Testis (tissue), 2 donors: ENCODE measurements around the gene LYSMD4.

Experiments
- POLR2A ChIP-seq: fragments of 450-650 bp; IDR thresholded peaks from one replicate; pipeline ENCODE4 v1.6.1; 2017; ENCODE audit warnings: antibody characterized with exemption, mild to moderate bottlenecking, moderate library complexity
- TF ChIP-seq, protein P1 (sequence below), 3 experiments: fragments of 450-650 bp in 2 of 3; fragments of 200-600 bp in 1 of 3; sonication (generic) in 1 of 3; IDR thresholded peaks; one replicate each; pipeline ENCODE4 v1.5.1; 2016 to 2019; ENCODE audit warnings: antibody characterized with exemption in 3 of 3, mild to moderate bottlenecking in 2 of 3, moderate library complexity in 1 of 3

DNA sequence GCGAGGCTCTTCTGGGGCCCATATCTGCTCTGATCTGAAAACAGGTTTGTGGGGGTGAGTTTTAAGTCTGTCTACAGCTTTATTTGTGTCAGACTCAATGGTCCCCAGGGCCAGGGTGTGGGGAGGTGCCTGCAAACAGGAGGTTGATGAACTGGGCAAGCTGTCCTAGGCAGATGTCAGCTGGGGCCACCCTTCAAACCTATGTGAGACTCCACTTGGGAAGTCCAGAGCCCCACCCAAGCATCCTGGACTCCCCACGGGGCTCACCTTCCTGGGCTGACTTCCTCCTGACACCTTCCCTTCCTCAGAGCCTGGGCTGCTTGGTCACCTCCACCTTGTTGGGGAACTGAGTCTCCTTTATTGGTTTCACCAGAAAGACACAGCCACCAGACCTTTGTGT lies 8.6 kb upstream of the LYSMD4 start:
- TF ChIP-seq, protein P1, sequence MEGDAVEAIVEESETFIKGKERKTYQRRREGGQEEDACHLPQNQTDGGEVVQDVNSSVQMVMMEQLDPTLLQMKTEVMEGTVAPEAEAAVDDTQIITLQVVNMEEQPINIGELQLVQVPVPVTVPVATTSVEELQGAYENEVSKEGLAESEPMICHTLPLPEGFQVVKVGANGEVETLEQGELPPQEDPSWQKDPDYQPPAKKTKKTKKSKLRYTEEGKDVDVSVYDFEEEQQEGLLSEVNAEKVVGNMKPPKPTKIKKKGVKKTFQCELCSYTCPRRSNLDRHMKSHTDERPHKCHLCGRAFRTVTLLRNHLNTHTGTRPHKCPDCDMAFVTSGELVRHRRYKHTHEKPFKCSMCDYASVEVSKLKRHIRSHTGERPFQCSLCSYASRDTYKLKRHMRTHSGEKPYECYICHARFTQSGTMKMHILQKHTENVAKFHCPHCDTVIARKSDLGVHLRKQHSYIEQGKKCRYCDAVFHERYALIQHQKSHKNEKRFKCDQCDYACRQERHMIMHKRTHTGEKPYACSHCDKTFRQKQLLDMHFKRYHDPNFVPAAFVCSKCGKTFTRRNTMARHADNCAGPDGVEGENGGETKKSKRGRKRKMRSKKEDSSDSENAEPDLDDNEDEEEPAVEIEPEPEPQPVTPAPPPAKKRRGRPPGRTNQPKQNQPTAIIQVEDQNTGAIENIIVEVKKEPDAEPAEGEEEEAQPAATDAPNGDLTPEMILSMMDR (IDR thresholded peaks at IDR 0.05): no peak
- no peak for TF ChIP-seq POLR2A
